GM23338 (cell line): ENCODE results near the gene CACTIN.

Experiments used
- CREB1 ChIP-seq: fragments of 250-450 bp; sonication (Bioruptor Pico); IDR thresholded peaks from 2 replicates; pipeline ENCODE4 v1.5.0; 2020; ENCODE audit warnings: low read depth, mild to moderate bottlenecking, moderate library complexity
- CTCF ChIP-seq, 2 experiments: fragments of 200-600 bp in 1 of 2; sonication (generic) in 1 of 2; conservative IDR thresholded peaks; 2 replicates each; pipeline versions ENCODE4 v1.5.1 to v1.6.1; 2016 to 2017; ENCODE audit warnings: antibody characterized with exemption in 2 of 2, low read depth in 2 of 2, mild to moderate bottlenecking in 2 of 2, moderate library complexity in 1 of 2
- ETS1 ChIP-seq: IDR thresholded peaks from 2 replicates; pipeline ENCODE4 v1.6.1; 2016; ENCODE audit warnings: antibody characterized with exemption
- EZH2 ChIP-seq: fragments of 200-600 bp; sonication (generic); IDR thresholded peaks from one replicate; pipeline ENCODE4 v1.8.0; 2017; ENCODE audit warnings: antibody characterized with exemption, mild to moderate bottlenecking, low read depth; ENCODE audit not compliant: unreplicated experiment
- EZH2phosphoT487 ChIP-seq: fragments of 200-600 bp; sonication (generic); IDR thresholded peaks from one replicate; pipeline ENCODE4 v1.8.1; 2018; ENCODE audit warnings: antibody characterized with exemption; ENCODE audit not compliant: unreplicated experiment
- JUNB ChIP-seq: IDR thresholded peaks from one replicate; pipeline ENCODE4 v1.6.1; 2016; ENCODE audit warnings: antibody characterized with exemption; ENCODE audit not compliant: unreplicated experiment
- NANOG ChIP-seq: IDR thresholded peaks from 2 replicates; pipeline ENCODE4 v1.6.1; 2016; ENCODE audit warnings: antibody characterized with exemption, borderline replicate concordance
- POLR2AphosphoS5 ChIP-seq: IDR thresholded peaks from 2 replicates; pipeline ENCODE4 v1.6.1; 2016; ENCODE audit warnings: antibody characterized with exemption, low read depth
- REST ChIP-seq: IDR thresholded peaks from one replicate; pipeline ENCODE4 v1.6.1; 2018; ENCODE audit warnings: antibody characterized with exemption; ENCODE audit not compliant: unreplicated experiment
- STAT1 ChIP-seq: IDR thresholded peaks from one replicate; pipeline ENCODE4 v1.6.1; 2016; ENCODE audit warnings: antibody characterized with exemption; ENCODE audit not compliant: unreplicated experiment
- ZNF114 ChIP-seq: fragments of 250-450 bp; sonication (Bioruptor Pico); IDR thresholded peaks from 2 replicates; pipeline ENCODE4 v1.5.0; 2020; ENCODE audit warnings: mild to moderate bottlenecking, moderate library complexity
- ZNF331 ChIP-seq: fragments of 250-450 bp; sonication (Bioruptor Pico); IDR thresholded peaks from 2 replicates; pipeline ENCODE4 v1.5.0; 2020; ENCODE audit warnings: low read depth, mild to moderate bottlenecking, moderate library complexity
- ZNF462 ChIP-seq: fragments of 250-450 bp; sonication (Bioruptor Pico); IDR thresholded peaks from 2 replicates; pipeline ENCODE4 v1.5.0; 2020; ENCODE audit warnings: mild to moderate bottlenecking, moderate library complexity

- TF ChIP-seq CTCF (conservative IDR thresholded peaks at IDR 0.05; ENCODE audit: low read depth in 2 of 2) (no peak), REST (no peak), EZH2 (no peak), JUNB (no peak), EZH2phosphoT487 (no peak), ETS1 (no peak), POLR2AphosphoS5 (no peak), CREB1 (CRISPR knock-in tag) (no peak), ZNF331 (CRISPR knock-in tag) (no peak), NANOG (no peak), STAT1 (no peak), ZNF462 (CRISPR knock-in tag) (no peak), ZNF114 (CRISPR knock-in tag) (no peak)
Observed at GRCh38 chr19:3637621-3638020, 11.0 kb upstream of the CACTIN start.
